HepG2 (cell line): ENCODE measurements around the gene CAVIN2. TPM values are rescaled to one million over a fixed set of nuclear protein-coding genes. Genes with fewer than 3 reads are reported as not detected.

Source experiments
- AGO1 ChIP-seq: fragments of 200-400 bp; formaldehyde crosslinking; IDR thresholded peaks from 2 replicates; pipeline ENCODE4 v1.6.1; 2017; ENCODE audit warnings: mild to moderate bottlenecking, low read depth, low read length, moderate library complexity; ENCODE audit not compliant: poor library complexity, severe bottlenecking
- CTCF ChIP-seq: sonication (generic); formaldehyde crosslinking; IDR thresholded peaks from 2 replicates; pipeline ENCODE4 v1.5.0; 2020; ENCODE audit warnings: mild to moderate bottlenecking, missing genetic modification reagents, moderate library complexity
- EP300 ChIP-seq, 3 experiments: sonication (generic) in 1 of 3; formaldehyde crosslinking in 1 of 3; IDR thresholded peaks; 2 replicates each; pipeline versions ENCODE4 v1.5.1 to v1.6.1; 2011 to 2020; ENCODE audit warnings: low read depth in 2 of 3, low read length in 2 of 3, borderline replicate concordance in 1 of 3, improper control_type of control experiment in 1 of 3, mild to moderate bottlenecking in 1 of 3, missing genetic modification reagents in 1 of 3, moderate library complexity in 1 of 3
- FOXA3 ChIP-seq: IDR thresholded peaks from 2 replicates; pipeline ENCODE4 v1.6.1; 2016; ENCODE audit warnings: missing genetic modification reagents, missing compliant biosample characterization
- FOXK1 ChIP-seq: sonication (generic); formaldehyde crosslinking; IDR thresholded peaks from 2 replicates; pipeline ENCODE4 v1.4.0; 2020; ENCODE audit warnings: low read depth, missing genetic modification reagents, borderline replicate concordance
- HNRNPL ChIP-seq: fragments of 200-400 bp; formaldehyde crosslinking; IDR thresholded peaks from 2 replicates; pipeline ENCODE4 v1.6.1; 2017; ENCODE audit warnings: mild to moderate bottlenecking, low read depth, low read length
- KDM3A ChIP-seq: IDR thresholded peaks from 2 replicates; pipeline ENCODE4 v1.6.1; 2018; ENCODE audit warnings: low read depth, missing compliant biosample characterization
- KLF13 ChIP-seq: sonication (generic); formaldehyde crosslinking; IDR thresholded peaks from 2 replicates; pipeline ENCODE4 v1.4.0; 2020; ENCODE audit warnings: mild to moderate bottlenecking, missing genetic modification reagents
- MAF1 ChIP-seq: sonication (generic); formaldehyde crosslinking; IDR thresholded peaks from 2 replicates; pipeline ENCODE4 v1.5.0; 2020; ENCODE audit warnings: missing genetic modification reagents, borderline replicate concordance
- MIER3 ChIP-seq: IDR thresholded peaks from 2 replicates; pipeline ENCODE4 v1.6.1; 2016; ENCODE audit warnings: missing compliant biosample characterization, borderline replicate concordance
- POLR2A ChIP-seq, 2 experiments: IDR thresholded peaks; 2 replicates each; pipeline ENCODE4 v1.6.1; 2011; ENCODE audit warnings: low read depth in 2 of 2, low read length in 2 of 2, mild to moderate bottlenecking in 1 of 2, moderate library complexity in 1 of 2; ENCODE audit not compliant: insufficient read depth in 1 of 2
- RBFOX2 ChIP-seq: fragments of 200-400 bp; formaldehyde crosslinking; IDR thresholded peaks from 2 replicates; pipeline ENCODE4 v1.6.1; 2017; ENCODE audit warnings: low read depth, mild to moderate bottlenecking, low read length
- SMAD3 ChIP-seq: sonication (generic); formaldehyde crosslinking; IDR thresholded peaks from 2 replicates; pipeline ENCODE4 v1.4.0; 2020; ENCODE audit warnings: missing genetic modification reagents
- SP2 ChIP-seq: sonication (generic); formaldehyde crosslinking; IDR thresholded peaks from 2 replicates; pipeline ENCODE4 v1.5.1; 2020; ENCODE audit warnings: mild to moderate bottlenecking, missing genetic modification reagents
- SYNCRIP ChIP-seq: fragments of 200-400 bp; formaldehyde crosslinking; IDR thresholded peaks from 2 replicates; pipeline ENCODE4 v1.6.1; 2018; ENCODE audit warnings: mild to moderate bottlenecking, low read depth, low read length; ENCODE audit not compliant: insufficient read depth
- WIZ ChIP-seq: sonication (generic); formaldehyde crosslinking; IDR thresholded peaks from 2 replicates; pipeline ENCODE4 v1.5.1; 2020; ENCODE audit warnings: mild to moderate bottlenecking, missing genetic modification reagents
- ZFY ChIP-seq: sonication (generic); formaldehyde crosslinking; IDR thresholded peaks from 2 replicates; pipeline ENCODE4 v1.4.0; 2020; ENCODE audit warnings: missing genetic modification reagents
- ZNF124 ChIP-seq: sonication (generic); formaldehyde crosslinking; IDR thresholded peaks from 2 replicates; pipeline ENCODE4 v1.4.0; 2020; ENCODE audit warnings: missing genetic modification reagents
- ZNF263 ChIP-seq: sonication (generic); formaldehyde crosslinking; IDR thresholded peaks from 2 replicates; pipeline ENCODE4 v1.4.0; 2020; ENCODE audit warnings: missing genetic modification reagents
- ZNF33B ChIP-seq: sonication (generic); formaldehyde crosslinking; IDR thresholded peaks from 2 replicates; pipeline ENCODE4 v1.5.1; 2020; ENCODE audit warnings: mild to moderate bottlenecking, missing genetic modification reagents
- ZNF451 ChIP-seq: sonication (generic); formaldehyde crosslinking; IDR thresholded peaks from 2 replicates; pipeline ENCODE4 v1.5.0; 2020; ENCODE audit warnings: mild to moderate bottlenecking, missing genetic modification reagents
- ZNF468 ChIP-seq: sonication (generic); formaldehyde crosslinking; IDR thresholded peaks from 2 replicates; pipeline ENCODE4 v1.8.0; 2022; ENCODE audit warnings: mild to moderate bottlenecking, moderate library complexity, missing genetic modification reagents
- ZNF790 ChIP-seq: sonication (generic); formaldehyde crosslinking; IDR thresholded peaks from 2 replicates; pipeline ENCODE4 v1.8.0; 2022; ENCODE audit warnings: missing genetic modification reagents, mild to moderate bottlenecking, borderline replicate concordance
- ZNF83 ChIP-seq: sonication (generic); formaldehyde crosslinking; IDR thresholded peaks from 2 replicates; pipeline ENCODE4 v1.4.0; 2020; ENCODE audit warnings: missing genetic modification reagents, mild to moderate bottlenecking, borderline replicate concordance
- polyA plus RNA-seq, 8 experiments: library from polyadenylated mRNA; depleted of rRNA in 3 of 8; stranded (reverse) in 7 of 8; unstranded in 1 of 8; fragments of >200 nt; fragmentation: Illumina TruSeq in 4 of 8; extraction: Trizol in 4 of 8; gene quantifications; 2 replicates each; pipeline versions ENCODE4 v1.2.1 to v1.2.3, GENCODE V29; 2011 to 2016; ENCODE audit warnings: low read depth in 4 of 8, missing spikeins in 1 of 8, mixed read lengths in 1 of 8; ENCODE audit not compliant: insufficient read depth in 1 of 8
- total RNA-seq, 5 experiments: library from RNA; depleted of rRNA; stranded (reverse); fragments of >200 nt; fragmentation: Illumina TruSeq; extraction: Trizol; gene quantifications; 2 replicates each; pipeline ENCODE4 v1.2.3, GENCODE V29; 2016; ENCODE audit warnings: low read depth in 1 of 5
- TF ChIP-seq, protein P1 (sequence below): sonication (generic); formaldehyde crosslinking; IDR thresholded peaks from 2 replicates; pipeline ENCODE4 v1.9.0; 2022; ENCODE audit warnings: low read depth, missing genetic modification reagents

The CAVIN2 gene
- total and polyA plus RNA-seq, 2 of the 13 experiments (the other 11 are each of a cell fraction or from before 2014, with no cell fraction given): 7.6 to 38.8 TPM

DNA sequence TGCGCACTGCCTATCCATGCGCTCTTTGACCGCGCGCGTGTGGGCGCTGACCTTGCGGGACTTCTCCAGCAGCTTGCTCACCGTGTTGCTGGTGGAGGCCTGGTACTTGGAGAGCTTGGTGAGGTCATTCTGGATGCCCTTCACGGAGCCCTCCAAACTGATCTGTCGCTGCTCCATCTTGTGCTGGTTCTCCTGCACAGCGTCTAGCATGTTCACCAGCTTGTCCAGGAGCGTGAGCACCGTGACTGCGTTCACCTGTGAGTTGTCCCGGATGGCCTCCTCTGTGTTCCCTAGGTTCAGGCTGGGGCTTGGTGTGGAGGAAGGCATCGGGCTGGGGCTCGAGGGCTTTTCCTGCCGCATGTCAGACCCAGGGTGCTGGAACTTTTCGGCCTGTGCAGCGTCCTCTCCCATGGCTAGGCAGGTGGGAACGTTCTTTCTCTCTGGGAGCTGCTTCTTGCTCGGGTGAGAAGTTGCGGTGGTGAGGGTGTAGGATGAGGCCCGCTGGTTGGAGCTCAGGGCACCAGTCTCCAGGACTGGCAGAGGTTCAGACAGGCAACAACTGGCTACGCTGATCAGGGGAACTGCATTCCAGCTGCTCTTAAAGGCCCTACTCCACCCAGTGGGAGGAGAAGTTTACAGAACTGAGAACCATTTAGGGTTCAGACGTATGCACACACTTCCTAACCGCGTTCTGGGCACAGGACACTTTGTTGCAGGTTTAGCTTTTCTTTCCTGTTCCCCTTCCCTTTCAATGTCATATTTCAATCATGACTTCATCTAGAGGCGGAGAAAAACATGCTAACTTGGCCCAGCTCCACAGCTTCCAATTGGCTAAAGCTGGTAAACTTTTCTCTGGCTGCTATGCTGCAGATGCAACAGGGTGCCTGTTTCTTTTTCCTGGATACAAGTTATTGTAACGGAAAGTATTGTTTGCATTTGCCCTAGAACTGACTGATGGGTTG lies at the start of gene CAVIN2 (continued):
- TF ChIP-seq SMAD3 (CRISPR knock-in tag) (peak; percentile 21; the same call in 1 of the 2 replicates), CTCF (CRISPR knock-in tag) (peak; percentile 11; the same call in 1 of the 2 replicates), FOXA3 (peak; percentile 55), KLF13 (peak; percentile 92; the same call in 1 of the 2 replicates), POLR2A (IDR thresholded peaks at IDR 0.05; ENCODE audit: insufficient read depth in 1 of 2, low read depth in 2 of 2, low read length in 2 of 2) (peak; percentile 49 to 74), ZNF451 (CRISPR knock-in tag) (0 out of 2 replicates have a peak, but pooled peaks have one; percentile 10), RBFOX2 (peak; percentile 60), MAF1 (CRISPR knock-in tag) (no peak), WIZ (no peak), HNRNPL (peak; percentile 77), ZNF468 (CRISPR knock-in tag) (0 out of 2 replicates have a peak, but pooled peaks have one; percentile 59), ZNF83 (CRISPR knock-in tag) (peak; percentile 53; the same call in 1 of the 2 replicates), KDM3A (CRISPR knock-in tag) (0 out of 2 replicates have a peak, but pooled peaks have one; percentile 17), AGO1 (peak; percentile 50), ZFY (CRISPR knock-in tag) (peak; percentile 80), ZNF263 (CRISPR knock-in tag) (0 out of 2 replicates have a peak, but pooled peaks have one; percentile 25), ZNF790 (CRISPR knock-in tag) (no peak), FOXK1 (CRISPR knock-in tag) (peak; percentile 44; the same call in 1 of the 2 replicates), SP2 (CRISPR knock-in tag) (no peak), SYNCRIP (no peak), MIER3 (peak; percentile 15; the same call in 1 of the 2 replicates), ZNF33B (CRISPR knock-in tag) (peak; percentile 76; the same call in 1 of the 2 replicates), EP300 (IDR thresholded peaks at IDR 0.05; ENCODE audit: low read depth in 2 of 2, low read length in 2 of 2) (no peak), EP300 (CRISPR knock-in tag; IDR thresholded peaks at IDR 0.05; ENCODE audit: borderline replicate concordance) (peak; percentile 30; the same call in 1 of the 2 replicates), ZNF124 (CRISPR knock-in tag) (no peak; the same call in 1 of the 2 replicates)
- TF ChIP-seq, protein P1, sequence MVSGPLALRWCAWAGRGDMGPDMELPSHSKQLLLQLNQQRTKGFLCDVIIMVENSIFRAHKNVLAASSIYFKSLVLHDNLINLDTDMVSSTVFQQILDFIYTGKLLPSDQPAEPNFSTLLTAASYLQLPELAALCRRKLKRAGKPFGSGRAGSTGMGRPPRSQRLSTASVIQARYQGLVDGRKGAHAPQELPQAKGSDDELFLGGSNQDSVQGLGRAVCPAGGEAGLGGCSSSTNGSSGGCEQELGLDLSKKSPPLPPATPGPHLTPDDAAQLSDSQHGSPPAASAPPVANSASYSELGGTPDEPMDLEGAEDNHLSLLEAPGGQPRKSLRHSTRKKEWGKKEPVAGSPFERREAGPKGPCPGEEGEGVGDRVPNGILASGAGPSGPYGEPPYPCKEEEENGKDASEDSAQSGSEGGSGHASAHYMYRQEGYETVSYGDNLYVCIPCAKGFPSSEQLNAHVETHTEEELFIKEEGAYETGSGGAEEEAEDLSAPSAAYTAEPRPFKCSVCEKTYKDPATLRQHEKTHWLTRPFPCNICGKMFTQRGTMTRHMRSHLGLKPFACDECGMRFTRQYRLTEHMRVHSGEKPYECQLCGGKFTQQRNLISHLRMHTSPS (CRISPR knock-in tag): peak; percentile 39; the same call in 1 of the 2 replicates
